HG02840 (cell line): ENCODE results near the gene MAP2K1.
A peak's percentile ranks its signal among the peaks of the same experiment; 100 is the strongest.
"Not testable (repeated sequence)": the region's sequence is repeated elsewhere in the genome, so short reads cannot be mapped to it uniquely, and the experiment has no call there.

Experiments used
- ATAC-seq: cut with Tn5 transposase; IDR thresholded peaks from one replicate; pipeline ENCODE4 v1.9.1; 2021; ENCODE audit warnings: mild to moderate bottlenecking, moderate library complexity, moderate number of reproducible peaks; ENCODE audit not compliant: unreplicated experiment, low FRiP score

The MAP2K1 gene

GRCh38 chr15:66386204-66387123 lies at the start of gene MAP2K1:
Gene MAP2K1, plus strand, starts transcription at chr15:66386912. Its CDS starts 436 bp downstream, at chr15:66387348.
- ATAC-seq = peak; percentile 79

GRCh38 chr15:66348530-66348929 lies 38.2 kb upstream of the MAP2K1 start:
- ATAC-seq = not testable (repeated sequence)

- ATAC-seq = no peak
Measured at GRCh38 chr15:66356077-66356358, 30.7 kb upstream of the MAP2K1 start.

- ATAC-seq = peak; percentile 92
Measured at GRCh38 chr15:66356359-66357236, 30.1 kb upstream of the MAP2K1 start, which contains the start of gene TIPIN. Gene TIPIN, minus strand, starts transcription at chr15:66356685. Its CDS starts 3,738 bp downstream, at chr15:66352947.

- no peak for ATAC-seq
Measured at GRCh38 chr15:66359740-66360139, 27.0 kb upstream of the MAP2K1 start.

GRCh38 chr15:66361745-66362460 lies 24.8 kb upstream of the MAP2K1 start:
- not testable (repeated sequence) for ATAC-seq

DNA sequence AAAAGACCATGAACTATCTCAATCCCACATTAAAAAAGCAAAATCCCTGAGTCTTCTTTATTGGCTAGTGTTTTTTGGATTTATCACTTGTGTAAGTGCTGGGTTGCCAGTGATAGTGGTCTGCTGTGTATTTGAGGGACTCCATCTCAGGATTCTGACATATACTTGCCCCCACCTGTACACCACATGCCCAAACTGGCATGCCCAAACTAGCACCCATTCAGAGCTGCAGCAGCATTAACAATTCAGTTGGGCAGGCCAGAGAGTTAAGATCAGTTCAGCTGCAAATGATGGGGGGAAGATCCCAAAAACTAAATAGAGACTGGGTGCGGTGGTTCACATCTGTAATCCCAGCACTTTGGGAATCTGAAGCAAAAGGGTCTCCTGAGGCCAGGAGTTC lies 23.9 kb upstream of the MAP2K1 start:
- ATAC-seq = no peak

DNA sequence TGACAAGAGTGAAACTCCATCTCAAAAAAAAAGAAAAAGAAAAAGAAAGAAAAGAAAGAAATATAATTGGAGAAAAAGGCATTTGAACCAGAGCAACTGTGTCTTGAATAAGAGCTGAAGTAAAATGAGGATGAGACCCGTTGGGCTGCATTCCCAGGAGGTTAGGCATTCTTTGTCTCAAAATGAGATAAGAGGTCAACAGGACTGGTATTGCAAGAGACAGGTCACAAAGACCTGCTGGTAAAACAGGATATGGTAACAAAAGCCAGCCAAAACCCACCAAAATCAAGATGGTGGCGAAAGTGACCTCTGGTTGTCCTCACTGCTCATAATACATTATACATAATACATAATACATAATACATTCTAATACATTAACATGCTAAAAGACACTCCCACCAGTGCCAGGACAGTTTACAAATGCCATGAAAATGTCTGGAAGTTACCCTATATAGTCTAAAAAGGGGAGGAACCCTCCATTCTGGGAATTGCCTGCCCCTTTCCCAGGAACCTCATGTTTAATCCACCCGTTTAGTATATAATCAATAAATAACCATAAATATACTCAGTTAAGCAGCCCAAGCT lies 21.7 kb upstream of the MAP2K1 start:
- ATAC-seq = no peak

GRCh38 chr15:66369773-66370651 lies 16.7 kb upstream of the MAP2K1 start:
- ATAC-seq = no peak

- no peak for ATAC-seq
Measured at GRCh38 chr15:66374179-66374578, 12.5 kb upstream of the MAP2K1 start.

GRCh38 chr15:66378814-66379430 lies 7.8 kb upstream of the MAP2K1 start:
- no peak for ATAC-seq

DNA sequence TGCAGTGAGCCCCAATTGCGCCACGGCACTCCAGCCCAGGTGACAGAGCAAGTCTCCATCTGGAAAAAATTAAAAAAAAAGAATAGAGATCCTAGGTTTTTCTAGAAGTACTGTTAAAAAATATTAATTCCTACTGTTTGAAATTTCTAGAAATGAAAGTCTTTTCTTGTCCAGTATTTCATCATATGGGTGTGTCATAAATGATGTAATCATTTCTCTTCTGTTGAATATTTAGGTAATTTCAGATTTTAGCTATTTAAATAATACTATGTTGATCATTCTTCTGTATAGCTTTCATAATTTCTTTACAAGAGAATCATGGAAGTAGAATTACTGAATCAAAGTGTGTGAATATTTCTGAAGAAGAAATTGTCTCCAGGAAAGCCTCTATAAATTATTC lies 5.3 kb upstream of the MAP2K1 start:
- not testable (repeated sequence) for ATAC-seq

GRCh38 chr15:66387163-66388042 lies 691 bp downstream of the MAP2K1 start:
- peak; percentile 16 for ATAC-seq

DNA sequence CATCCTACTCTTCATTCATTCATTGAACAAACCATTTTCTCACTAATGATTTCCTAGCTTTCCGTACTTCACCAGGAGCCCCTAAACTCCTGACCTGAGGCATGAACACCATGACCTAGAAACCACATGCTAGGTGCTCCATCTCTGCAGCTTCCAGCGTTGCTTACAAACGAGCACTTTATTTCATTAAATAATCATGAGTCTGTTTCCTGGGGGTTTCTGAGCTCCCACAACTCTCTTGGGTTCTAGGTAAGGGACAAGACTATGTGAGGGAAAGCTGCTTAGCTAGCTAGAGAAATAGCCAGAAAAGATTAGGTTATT lies 1.3 kb downstream of the MAP2K1 start:
- no peak for ATAC-seq

DNA sequence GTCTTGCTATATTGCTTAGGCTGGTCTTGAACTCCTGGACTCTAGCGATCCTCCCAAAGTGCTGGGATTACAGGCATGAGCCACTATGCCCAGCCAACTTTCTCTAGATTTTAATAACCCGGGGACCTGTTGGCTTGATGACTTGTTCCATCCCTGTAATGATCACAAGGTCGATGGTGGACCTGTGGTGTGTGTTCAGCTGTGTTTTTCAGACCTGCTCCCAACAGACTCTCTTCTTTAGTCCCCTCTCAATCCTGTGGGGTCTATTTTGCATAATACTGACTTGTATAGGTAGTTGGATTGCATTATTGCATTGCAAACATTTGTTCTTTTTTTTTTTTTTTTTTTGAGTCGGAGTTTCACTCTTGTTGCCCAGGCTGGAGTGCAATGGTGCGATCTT lies 1.9 kb downstream of the MAP2K1 start:
- no peak for ATAC-seq

DNA sequence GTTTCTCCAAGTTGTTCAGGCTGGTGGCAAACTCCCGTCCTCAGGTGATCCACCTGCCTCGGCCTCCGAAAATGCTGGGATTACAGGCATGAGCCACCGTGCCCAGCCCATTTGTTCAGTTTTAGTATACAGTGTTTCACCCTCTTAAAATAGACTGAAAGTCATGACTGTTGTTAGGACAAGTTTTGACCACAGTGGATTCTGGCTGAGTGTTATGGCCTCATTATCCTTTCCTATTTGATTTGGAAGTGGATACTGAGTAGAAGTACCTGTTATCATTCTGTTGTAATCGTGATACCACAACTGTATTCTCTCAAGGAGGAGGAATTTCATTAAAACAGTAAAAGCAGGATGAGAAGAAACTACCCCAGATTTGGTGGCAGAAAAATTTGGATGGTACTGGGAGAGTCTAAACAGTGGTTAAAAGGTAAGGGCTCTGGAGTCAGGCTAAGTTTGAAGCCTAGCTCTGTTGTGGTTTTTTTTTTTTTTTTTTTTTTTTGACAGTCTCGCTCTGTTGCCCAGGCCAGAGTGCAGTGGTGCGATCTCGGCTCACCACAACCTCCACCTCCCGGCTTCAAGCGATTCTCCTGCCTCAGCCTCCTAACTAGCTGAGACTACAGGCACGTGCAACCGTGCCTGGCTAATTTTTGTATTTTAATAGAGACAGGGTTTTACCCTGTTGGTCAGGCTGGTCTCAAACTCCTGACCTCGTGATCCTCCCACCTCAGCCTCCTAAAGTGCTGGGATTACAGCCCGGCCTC lies 2.6 kb downstream of the MAP2K1 start:
- no peak for ATAC-seq

DNA sequence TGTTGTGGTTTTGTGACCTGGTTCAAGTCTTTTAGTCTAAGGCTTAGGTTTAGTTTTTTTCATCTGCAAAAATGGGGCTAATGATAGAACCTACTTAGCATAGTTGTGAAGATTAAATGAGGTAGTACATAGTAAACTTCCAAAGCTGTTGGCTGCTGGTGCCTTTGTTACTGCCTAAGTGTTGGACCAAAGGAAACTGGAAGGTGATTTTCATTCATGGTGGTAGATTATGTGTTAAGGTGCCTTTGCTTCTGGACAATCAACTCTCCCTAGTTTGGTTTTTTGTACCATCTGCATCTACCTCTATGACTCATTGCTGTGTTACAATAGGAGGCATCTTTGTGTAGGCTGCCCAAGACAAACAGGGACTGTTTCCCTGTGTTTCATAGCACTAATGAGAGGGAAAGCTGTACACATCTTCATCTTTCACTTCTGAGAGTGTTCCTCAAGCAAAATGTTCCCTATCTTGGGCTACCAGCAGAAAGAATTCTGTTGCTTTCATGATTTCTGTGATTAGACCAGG lies 3.2 kb downstream of the MAP2K1 start:
- ATAC-seq = no peak
